Embryonic facial prominence (tissue), 1 donor: ENCODE results near the gene SLC4A11.

Experiments used
- DNase-seq: peaks from one replicate; pipeline ENCODE4 v3.0.0-alpha.2; 2016; ENCODE audit errors: extremely low spot score

Gene SLC4A11

DNA sequence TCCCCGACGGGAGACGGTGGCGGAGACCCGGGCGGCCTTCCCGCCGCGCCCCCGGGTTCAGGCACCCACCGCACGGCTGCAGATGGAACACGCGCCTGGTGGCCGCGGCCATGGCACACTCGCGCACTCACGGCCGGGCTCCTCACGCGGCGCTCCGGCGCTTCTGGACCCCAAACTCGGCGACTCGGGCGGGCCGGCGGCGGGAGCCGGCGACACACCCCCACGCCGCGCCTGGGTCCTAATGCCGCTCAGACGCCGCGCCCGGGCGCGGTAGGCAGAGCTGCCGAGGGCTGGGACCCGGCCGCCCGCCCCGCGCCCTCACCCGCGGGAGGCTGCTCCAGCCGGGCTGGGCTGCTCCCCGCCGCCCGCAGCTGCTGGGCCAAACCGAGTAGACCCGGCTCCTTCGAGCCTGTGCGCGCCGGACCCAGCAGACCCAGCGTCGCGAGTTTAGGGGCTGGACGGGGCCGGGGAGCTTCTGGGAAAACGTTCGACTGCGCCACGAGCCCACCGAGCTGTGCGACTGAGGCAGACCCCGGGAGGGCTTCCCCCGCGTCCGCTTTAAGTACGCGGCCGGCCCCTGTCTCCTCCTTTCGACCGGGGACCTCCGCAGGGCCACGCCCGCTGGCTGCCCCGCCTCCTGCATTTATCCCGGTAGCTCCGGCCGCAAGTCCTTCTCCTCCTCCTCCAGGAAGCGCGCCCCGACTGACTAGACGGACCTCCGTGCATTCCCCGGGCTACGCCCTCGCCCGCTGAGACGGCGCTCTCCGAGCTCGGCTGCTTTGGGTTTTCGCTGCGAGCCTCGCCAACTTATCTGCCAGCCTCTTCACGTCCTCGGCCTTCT is at the start of gene SLC4A11:
Gene SLC4A11, minus strand, starts transcription at position 165 of the 841 bp plus-strand sequence. Its CDS starts 53 bp downstream, at position 112.
- no peak for DNase-seq

DNA sequence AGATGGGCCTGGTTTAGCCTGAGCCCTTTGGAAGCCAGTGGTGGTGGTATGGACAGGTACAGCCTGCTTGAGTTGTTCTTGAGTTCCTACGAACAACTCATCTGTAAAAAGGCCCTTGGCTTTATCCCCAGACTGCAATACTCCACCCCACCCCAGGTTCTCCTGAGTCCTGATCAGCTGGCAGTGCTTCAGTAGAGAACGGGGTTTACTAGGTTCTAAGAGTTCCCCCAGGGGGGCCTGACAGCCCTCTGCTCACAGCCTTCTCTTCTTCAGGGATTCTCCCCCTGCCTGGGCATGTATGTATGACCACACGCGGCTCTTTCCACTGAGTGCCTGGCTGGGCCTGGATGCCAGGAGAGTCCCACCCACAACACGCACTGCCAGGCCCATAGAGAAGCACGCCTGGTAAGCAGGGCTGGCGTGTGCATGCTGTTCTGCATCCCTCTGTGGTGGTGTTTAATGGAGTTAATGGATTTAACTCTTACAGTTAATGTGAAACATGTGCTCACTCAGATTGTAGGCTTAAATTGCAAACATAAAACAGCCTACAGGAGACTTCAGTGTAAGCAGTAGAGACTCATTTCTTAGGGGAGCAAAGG is 44.3 kb upstream of the SLC4A11 start:
- DNase-seq = peak; percentile 9

GRCh38 chr20:3282271-3283221 is 43.6 kb upstream of the SLC4A11 start:
- DNase-seq = no peak

- DNase-seq = no peak
Measured at GRCh38 chr20:3281437-3281836, 42.4 kb upstream of the SLC4A11 start.

DNA sequence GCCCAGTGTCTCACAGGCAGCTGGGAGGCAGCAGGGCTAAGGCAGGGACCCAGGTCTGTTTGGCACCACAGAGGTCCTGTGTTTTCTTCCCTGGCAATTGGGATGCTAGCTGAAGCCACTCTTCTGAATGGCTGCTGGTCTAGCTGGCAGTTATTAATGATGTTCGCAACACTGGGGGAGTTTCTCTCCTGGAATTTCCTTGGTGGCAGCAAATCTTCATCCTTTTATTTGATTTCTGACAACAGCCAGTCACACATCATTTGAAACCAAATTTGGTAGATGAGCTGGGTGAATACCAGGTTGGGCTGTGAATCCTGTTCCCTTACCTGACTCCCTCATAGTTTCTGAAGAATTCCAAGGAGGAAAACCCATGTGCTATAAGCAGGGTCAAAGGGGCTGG is 40.8 kb upstream of the SLC4A11 start:
- DNase-seq = no peak

GRCh38 chr20:3277686-3278465 is 38.9 kb upstream of the SLC4A11 start:
- no peak for DNase-seq

DNA sequence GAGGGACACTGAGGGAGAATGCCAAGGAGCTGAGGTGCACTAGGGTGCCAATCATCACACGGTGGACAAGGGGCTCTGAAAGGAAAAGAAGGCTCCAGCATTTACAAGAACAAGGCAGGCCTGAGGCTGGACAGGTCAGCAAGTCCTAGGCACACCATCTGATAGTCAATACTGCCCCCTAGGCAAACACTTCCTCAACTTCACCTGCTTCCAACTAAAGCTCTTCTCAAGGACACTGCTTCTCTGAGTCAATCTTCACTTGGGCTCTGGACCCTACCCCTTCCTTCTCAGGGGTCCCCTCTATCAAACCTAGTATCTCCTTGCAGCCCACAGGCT is 37.7 kb upstream of the SLC4A11 start:
- DNase-seq = no peak

DNA sequence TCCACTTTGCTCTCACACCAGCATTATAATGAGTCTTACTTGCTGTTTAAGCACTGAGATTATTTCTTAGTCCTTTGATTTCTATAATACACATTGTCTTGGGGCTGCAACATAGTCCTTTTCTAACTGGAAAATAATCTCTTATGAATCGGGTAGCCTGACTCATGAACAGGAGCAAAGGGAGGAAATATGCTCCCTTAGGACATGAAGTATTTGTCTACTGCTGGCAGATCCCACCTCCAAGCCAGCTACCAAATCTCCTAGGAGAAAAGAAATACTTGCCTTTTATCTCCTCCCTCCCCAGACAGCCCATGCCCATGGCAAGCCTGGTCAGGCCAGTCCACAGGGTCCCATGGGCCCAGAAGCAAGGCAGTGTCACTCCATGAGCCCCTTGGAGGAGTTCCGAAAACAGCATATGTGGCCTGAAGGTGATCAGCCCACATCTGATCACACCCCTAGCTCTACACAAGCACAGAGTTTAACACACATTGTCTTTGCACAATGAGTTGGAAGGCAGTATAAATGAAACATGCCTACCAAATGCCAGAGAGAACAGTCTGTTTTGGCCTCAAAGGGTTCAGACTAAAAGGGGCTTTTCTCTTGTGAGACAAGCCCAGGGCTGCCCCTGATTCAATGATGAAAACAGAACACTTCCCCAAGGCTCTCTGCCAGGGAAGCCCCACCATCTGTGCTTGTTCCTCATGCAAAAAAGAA is 37.1 kb upstream of the SLC4A11 start:
- no peak for DNase-seq

- DNase-seq = no peak
Measured at GRCh38 chr20:3275064-3275935, 36.3 kb upstream of the SLC4A11 start.

GRCh38 chr20:3273371-3273770 is 34.4 kb upstream of the SLC4A11 start:
- DNase-seq = no peak

GRCh38 chr20:3270051-3270450 is 31.1 kb upstream of the SLC4A11 start:
- DNase-seq = no peak

- DNase-seq = no peak
Measured at GRCh38 chr20:3262566-3262965, 23.6 kb upstream of the SLC4A11 start.

GRCh38 chr20:3258429-3258828 is 19.4 kb upstream of the SLC4A11 start:
- no peak for DNase-seq

DNA sequence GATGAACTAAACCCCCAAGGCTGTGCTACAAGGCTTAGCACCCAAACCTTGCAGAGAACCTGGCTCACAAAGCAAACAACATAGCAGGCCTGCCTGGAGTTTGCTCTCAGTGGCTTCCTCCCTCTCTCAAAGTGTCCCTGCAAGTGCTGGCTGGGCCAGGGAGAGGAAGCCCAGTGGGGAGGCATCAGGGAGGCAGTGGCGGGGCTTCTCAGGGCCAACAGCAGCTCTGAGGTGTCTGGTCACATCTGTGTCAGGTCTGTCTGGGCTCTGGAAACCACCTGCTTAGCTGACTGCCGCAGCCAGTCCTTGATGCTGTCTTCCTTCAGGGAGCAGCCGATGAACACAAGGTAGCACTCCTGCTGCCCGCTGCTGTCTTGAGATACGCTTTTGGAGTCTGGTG is 16.7 kb upstream of the SLC4A11 start:
- no peak for DNase-seq

DNA sequence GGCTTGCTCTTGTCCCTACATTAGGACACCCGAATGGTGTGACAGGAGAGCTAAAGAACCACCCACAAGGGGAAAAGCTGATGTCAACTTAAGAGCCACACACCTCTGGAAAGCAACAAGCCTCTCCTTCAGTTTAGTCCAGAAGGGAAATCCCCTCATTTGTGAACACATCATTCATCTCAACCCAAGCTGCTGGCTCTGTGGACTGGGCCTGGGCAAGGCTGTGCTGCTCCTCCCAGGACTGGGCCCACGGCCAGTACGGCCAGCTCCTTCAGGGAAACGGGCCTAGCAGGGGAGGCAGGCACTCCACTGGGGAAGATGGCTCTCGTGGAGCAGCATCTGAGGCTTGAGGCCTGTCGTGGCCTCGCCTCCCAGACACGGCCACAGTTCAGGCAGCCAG is 12.8 kb upstream of the SLC4A11 start:
- no peak for DNase-seq

GRCh38 chr20:3250091-3250504 is 11.1 kb upstream of the SLC4A11 start:
- no peak for DNase-seq

- DNase-seq = no peak
Measured at GRCh38 chr20:3248993-3249347, 10.0 kb upstream of the SLC4A11 start.

DNA sequence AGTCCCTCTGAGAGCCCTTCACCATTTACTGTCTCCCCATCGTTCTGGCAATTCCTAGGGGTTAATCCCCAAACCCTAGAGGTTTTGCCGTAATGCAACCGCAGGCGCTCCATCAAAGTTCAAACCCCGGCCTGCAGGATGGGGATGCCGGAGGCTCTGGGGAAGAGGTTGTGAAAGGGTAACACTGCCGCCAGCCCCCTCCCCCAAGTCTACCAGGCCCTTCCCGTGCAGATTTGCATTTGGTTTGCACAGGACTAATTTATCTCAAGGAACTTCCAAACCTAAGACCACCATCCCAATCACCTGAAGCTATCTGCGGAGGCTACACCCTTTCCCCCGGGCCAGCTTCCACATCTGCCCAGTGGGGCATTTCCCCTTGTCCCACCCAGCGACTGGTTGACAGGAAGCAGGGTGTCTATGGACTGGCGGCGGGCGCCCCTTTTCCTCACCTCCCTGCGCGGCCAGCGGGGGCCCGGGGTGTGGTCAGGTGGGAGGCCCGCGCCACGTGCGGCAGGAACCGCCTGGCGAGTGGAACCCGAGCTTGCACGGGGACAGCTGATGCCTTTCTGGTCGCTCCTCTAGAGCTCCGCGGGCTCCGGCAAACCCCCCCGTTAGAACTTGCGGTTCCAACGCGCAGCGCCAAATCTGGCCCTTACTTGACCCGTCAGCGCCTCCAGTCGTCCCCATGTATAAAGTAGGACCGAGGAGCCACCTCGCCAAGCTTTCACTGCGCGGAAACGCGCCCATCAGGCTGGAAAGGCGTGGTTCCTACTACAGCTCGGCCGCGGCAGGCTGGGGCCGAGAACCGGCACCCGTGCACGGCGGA is 9.4 kb upstream of the SLC4A11 start:
- DNase-seq = no peak

- no peak for DNase-seq
Measured at GRCh38 chr20:3247638-3248037, 8.6 kb upstream of the SLC4A11 start.
